Stimulated activated CD8-positive, alpha-beta memory T cell treated with anti-CD3 and anti-CD28 coated beads, Interleukin-15, amount 100 ng/mL, for 24 hours (primary cell): ENCODE measurements around the gene ZP1.
A peak's percentile ranks its signal among the peaks of the same experiment; 100 is the strongest.

Experiments
- DNase-seq: peaks from one replicate; pipeline ENCODE4 v3.0.0-alpha.2; 2020; ENCODE audit warnings: low read depth

Gene ZP1

DNA sequence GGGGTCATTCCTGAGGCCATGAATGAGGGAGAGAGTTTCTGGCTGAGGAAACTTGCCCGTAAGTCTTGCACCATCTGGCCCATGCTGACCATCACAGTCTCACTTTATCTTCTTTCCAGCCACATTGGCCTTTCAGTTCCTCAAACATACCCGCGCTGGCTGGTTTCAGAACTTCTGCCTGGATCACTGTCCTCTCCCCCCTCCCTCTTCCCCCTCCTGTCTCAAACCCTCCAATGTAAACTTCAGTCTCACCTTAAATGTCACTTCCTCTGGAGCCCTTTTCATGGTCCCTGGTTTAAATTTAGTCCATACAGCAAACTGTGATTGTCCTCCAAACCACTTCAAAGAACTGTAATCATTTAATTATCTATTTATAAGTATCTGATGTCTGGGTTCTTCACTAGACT, 42.9 kb downstream of the ZP1 start:
- no peak for DNase-seq

DNA sequence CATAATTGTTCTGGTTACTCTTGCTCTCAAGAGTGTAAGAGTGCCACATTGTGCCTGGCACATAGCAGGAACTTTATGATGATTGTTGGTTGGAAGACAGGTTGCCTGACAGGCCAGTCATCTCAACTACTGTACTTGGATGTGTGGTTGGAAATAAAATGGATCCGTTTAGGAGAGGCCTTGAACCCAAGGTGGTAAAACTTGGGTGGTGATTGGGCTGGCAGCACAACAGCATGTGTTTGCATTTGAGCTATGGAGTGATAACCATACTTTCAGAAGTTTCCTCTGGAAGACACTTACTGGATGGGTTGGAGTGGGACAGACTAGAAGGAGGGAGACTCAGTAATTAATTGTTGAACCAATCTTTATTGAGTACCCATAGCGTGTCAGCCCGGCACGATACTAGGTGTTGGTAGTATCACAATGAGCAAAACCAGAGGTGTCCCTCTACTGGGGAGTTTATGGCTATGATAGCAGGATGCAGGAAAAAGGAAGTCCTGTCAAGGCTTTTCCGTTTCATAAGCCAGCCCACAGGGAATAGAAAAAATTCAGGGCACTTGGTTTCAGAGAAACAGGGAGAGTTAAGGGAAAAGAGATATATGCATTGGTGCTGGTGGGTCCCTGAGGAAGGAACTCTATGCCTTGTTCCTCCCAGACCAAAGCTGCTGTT, 43.5 kb downstream of the ZP1 start:
- no peak for DNase-seq

DNA sequence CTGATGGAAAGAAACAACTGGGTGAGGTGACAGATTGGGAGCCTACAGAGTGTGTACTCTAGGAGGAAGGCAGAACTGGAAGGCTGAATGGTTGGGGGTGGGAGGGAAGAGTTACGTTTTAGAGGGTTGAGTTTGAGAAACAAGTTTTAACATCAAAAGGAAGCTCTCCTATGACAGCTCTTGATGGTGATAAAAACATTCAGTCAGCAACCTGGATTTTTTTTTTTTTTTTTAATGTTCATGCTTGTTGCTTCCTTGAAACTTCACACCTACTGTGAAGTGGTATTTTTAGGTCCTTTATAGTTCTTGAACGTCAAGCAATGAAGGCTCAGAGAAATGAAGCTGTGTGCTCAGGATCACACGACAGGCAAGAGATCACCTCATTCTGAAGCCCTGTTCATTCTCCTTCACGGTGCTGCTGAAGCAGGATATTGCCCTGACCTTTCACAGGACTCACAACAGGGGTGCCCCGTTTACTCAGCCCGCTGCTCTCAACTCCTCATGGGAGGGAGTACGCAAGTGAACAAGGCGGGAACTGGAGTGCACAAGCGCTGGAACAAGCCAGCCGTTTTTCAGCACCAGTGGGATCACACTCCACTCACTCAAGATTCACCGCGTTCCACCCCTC, 45.0 kb downstream of the ZP1 start:
- DNase-seq: no peak

DNA sequence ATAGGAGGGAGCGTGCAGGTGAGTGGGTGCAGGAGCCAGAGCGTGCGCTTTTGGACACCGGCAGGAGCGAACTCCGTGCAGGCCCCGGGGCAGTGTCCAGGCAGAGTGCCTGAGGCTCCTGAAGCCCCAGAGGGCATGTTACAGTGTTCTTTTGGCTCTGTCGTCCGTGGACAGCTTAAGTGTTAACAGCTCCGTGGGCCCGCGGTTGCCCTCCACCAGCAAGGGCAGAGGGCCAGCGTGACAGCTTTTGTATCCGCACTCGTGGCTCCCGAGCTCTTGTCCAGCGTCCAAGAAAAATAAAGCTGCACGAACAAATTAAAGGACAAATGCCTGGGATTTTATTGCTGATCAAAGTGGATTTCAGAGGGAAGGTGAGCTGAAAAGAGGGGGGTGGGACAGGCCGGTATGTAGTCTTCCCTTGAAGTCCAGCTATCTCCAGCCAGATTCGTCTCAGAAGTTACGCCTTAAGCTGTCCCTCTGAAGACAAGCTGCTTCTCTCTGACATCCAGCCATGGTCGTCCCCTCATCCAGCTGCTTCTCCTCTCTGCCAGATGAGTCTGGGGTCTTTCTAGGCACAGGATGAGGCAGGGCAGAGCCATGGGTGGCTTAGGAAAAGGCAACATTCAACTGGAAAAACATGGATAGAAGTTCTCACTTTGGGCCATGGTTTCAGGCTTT, 45.6 kb downstream of the ZP1 start:
- DNase-seq: no peak

DNA sequence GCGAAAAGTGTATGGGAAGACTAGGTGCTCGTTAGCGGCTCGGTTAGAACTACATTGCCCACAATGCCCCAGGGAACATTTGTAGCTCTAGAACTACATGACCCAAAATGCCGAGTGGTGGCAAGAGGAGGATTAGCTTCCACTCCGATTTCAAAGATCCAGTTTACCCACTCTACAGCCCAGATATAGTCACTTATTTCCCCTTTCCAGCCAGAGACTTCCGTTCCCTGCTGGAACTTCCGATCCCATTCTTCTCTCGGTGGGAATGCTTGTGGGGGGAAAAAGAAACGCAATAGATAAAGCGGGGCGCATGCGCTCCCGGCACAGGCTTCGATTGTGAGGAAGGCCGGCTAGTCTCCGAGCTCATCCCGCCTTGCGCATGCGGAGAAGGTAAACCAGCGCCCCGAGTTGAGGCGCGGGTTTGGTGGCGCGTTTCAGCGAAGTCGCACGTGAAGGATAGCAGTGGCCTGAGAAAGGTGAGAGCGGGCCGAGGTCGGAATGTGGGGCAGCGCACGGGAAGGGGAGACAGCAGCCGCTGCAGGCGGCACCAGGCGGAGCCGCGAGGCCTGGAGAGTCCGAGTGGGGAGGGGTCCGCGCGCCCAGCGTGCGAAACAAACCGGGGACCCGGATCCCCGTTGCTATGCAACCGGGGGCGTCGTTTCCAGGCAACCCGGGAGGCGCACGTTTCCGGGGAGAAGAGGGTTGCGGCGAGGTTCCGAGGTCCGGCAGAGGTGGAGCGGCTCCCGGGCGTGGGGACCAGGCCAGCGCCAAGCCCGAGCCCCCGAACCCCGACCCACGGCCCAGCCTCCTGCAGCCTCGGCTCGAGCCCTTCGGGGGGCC, 46.7 kb downstream of the ZP1 start, which contains the start of gene TMEM109:
Gene TMEM109 (plus strand): TSS at position 366 of the 840 bp plus-strand sequence. CDS start 5,536 bp downstream, outside the sequence.
- peak; percentile 72 for DNase-seq

DNA sequence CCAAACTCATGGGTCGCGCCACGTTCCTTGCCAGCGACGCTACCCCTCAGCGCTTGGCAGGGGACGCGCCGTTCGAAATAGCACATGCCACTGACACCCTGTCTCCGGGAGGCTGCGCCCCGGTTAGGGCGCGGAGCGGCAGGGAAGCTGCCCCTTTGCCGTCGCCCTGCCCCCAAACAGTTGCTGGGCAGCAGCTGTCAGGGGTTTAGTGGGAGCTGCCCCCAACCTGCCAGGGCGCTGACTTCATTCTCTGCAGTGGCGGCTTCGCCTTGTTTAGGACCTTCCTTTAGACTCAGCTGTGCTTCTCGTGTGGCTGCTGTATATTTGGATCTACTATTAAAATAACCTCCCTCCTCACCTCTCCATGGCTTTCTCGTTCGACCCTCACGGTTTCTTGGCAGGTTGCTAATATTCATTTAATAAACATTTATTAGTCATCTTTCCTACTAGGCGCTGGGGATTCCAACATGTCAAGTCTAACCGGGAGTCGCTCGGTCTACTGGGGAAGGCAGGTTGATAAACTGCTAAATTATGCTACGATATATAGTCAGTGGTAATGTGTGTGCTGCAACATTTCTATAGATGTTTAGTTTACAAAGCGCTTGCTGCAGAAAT, 47.4 kb downstream of the ZP1 start:
- no peak for DNase-seq

DNA sequence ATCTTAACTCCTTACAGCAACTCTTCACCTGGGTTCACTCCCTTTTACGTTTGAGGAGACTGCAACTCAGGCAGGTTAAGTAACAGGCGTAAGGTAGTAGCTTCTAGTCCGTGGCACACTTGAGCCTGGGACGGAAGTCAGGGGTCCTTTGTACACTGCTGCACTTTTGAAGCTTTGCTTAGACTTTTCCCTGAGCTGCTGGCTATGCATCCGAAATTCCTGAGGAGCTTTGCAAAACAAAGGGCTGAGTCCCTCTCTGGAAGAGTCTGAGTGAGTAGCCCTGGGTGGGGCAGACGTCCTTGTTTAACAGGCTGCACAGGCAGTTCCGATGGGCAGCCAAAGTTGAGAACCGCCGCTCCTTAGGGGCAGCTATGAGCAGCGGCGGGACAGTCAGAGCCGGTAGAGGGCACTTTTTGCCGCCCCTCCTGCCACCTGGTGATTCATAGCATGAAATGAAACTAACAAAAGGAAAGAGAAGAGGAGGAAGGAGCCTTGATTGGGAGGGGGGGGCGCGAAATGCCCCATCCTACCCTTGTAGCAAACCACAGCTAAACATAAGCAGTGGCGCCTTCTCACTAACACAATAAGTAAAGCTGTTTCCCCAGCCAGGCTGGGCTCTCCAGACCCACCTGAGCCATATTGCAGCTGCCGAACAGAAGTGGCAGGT, 48.0 kb downstream of the ZP1 start:
- DNase-seq: peak; percentile 26

DNA sequence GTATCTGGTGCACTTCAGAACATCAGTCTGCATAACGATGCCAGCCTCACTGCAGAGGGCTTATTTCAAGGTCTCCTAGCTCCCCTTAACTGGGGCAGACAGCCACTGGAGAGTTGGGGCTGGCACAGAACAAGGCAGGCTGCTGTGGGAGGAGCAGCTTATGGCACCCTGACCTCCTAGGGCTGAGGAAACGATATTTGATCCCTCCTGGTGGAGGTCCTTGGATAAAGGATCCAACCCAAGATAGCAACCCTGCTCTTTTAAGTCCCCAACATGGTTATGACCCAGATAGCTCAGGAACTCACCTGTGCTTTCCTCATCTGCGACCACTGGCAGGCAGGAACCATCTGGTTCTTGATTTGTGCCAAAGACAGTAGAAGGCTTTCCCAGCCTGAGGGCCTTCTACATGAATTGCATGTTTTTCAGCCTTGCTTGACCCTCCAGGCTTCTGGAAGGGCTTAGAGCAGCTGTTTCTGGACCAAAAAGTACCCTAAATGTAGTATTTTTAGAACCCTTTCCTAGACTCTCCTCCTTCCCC, 49.4 kb downstream of the ZP1 start:
- no peak for DNase-seq

DNA sequence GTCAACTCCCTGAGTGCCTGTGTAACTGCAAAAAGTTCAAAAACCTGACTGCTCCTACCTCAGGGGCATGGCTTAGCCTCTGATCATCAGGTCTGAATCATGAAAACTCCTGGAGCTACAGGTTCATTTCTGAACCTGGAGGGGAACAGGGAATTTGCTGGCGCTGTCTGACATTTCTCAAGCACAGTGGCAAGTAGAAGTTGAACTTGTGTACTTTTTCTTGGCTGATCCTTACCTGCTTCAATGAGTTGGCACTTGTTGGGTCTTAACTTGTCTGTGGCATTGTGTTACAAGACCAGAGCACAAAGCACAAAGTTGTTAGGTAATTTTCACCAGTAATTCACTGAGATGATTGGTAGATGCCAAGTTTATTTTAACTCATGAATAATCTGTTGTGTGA, 49.9 kb downstream of the ZP1 start:
- no peak for DNase-seq

DNA sequence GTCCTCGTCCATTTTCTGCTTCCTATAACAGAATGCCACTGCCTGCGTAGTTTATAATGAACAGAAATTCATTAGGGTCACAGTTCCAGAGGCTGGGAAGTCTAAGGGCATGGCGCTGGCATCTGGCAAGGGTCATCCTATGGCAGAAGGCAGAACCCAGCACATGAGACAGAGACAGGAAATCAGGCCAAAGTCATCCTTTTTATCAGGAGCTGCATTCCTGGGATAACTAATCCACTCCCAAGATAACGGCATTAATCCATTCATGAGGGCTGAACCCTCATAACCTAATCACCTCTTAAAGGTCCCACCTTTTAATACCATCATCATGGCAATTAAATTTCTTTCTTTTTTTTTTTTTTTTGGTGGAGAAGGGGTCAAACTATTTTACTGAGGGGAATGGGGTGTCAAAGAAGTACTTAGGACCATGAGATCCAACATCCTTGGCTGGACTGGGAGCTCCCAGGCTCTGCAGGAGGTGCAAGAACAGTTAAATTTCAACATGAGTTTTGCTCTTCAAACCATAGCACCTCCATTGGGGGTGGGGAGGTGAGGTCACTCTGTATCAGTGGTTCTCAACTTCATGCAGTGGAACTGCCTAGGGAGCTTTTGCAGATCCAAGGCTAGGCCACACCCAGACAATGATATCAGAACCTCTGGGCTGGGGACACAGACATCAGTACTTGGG, 51.1 kb downstream of the ZP1 start:
- DNase-seq: no peak

DNA sequence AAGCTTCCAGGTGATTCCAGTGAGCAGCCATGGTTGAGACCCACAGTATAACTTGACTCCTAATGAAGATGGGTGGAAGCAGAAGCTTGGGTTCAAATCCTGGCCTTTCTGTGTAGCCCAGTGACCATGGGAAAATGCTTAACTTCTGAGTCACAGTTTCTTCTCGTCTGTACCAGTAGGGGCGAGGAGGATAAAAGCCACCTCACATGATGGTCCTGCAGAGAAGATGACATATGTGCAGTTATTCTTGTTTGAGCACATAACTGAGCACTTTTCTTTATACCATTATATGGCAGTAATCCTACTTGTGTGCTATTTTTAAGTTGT, 51.6 kb downstream of the ZP1 start:
- no peak for DNase-seq

DNA sequence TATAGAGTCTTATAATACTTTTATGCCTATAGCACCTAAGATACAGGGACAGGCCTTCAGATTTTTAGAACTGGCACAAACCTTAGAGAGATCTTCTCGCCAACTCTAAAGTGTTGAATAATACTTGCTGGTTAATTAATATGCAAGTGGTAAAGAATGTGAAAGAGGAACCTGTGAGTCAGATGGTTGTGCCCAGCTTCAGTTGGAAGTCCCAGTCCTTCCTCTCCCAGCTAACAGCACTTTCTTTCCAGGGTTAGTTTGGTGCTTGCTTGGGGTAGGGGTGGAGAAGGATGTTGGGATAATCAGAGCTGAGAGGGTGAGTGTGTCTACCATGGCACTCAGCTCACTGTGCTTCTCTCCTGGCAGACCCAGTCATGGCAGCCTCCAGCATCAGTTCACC, 52.0 kb downstream of the ZP1 start:
- no peak for DNase-seq

DNA sequence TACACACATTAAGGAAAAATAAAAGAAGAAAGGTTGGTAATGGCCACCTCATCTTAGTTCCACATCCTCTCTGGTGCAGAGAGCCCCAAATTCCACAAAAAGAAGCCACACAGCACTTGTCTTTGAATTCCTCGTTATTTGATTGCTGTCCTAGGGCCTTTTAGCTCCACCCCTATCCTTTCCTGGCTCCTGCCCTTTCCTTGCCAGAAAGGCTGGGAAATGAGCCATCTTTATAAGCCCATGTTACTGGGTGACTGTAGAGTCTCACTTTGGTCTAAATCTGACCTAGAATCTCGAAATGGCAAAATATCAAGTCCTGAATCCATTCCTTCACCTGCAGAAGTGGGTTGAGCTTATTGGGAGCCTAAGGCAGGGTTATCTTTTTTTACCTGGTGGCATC, 52.6 kb downstream of the ZP1 start:
- DNase-seq: no peak

DNA sequence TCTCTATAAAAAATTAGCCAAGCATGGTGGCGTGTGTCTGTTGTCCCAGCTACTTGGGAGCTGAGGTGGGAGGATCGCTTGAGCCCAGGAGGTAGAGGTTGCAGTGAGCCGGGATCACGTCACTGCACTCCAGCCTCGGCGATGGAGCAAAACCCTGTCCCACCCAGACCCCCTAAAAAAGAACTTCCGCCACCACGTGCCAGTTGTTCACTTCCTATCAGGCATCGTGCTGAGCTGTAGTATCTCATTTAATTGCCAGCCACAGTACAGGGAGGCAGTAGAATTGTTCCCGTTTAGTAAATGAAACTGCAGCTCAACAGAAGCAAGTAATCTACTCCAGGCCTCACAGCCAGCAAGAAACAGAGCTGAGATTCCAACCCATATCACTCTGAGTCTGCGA, 53.9 kb downstream of the ZP1 start:
- no peak for DNase-seq

DNA sequence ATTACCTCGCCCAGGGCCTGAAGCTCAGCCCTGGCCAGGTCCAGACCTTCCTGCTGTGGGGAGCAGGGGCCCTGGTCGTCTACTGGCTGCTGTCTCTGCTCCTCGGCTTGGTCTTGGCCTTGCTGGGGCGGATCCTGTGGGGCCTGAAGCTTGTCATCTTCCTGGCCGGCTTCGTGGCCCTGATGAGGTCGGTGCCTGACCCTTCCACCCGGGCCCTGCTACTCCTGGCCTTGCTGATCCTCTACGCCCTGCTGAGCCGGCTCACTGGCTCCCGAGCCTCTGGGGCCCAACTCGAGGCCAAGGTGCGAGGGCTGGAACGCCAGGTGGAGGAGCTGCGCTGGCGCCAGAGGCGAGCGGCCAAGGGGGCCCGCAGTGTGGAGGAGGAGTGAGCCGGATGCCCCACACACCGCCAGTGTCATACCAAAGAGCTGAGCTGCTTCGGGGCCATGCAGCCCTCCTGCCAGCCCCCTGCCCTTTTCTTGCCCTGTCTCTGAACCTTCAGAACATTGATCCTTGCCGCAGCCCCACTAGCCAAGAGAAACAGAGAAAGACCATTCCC, 54.5 kb downstream of the ZP1 start:
- DNase-seq: no peak

DNA sequence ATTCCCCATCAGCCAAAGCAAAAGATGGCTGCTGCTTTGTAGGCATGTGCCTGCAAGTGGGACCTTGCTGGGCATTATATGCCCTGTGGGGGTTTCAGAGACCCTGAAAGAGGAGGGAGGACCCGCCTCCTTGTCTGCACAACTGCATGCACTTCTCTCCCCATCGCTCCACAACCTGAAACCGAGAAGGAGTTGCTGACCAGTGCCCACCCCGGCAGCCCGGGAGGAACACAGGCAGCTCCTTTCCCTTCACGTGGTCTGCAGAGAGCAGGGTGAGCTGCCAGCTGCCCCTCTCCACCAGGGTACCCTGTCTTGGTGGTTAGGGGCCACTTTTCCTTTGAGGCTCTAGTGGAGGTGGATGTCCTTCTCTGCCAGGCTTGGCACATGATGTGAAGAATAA, 55.6 kb downstream of the ZP1 start:
- DNase-seq: no peak

DNA sequence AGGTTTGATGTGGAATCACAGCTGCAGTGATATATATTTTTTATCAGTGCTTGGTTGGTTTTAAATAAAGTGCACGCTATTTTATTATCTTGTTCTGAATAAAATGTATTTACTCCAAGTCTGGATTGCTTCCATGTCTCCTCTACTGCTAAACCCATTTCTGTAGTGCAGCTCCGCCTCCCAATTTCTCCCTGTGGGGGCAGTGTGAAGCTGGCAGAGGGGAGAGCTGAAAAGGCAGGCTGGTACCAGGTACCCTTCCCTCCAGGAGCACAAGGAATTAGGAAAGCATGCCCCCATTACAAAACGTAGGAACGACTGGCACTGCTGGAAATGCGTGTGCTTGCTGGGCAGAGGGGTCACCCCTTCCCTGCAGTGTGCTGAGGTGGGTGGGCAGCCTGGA, 56.0 kb downstream of the ZP1 start:
- no peak for DNase-seq

DNA sequence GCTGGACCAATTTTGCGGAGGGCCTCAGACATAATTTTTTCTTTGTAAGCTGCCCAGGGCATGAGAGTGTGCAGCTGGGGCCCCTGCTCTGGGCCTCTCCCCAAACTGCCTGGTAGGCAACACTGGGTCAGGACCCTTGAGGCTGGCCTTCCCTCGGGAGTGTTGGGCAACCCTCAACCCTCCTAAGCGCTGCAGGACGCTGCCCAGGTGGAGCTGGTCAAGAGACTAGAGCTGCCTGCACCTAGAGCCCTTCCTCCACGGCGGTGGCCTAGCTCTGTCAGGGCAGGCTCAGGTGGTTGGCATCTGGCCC, 56.4 kb downstream of the ZP1 start:
- DNase-seq: no peak

DNA sequence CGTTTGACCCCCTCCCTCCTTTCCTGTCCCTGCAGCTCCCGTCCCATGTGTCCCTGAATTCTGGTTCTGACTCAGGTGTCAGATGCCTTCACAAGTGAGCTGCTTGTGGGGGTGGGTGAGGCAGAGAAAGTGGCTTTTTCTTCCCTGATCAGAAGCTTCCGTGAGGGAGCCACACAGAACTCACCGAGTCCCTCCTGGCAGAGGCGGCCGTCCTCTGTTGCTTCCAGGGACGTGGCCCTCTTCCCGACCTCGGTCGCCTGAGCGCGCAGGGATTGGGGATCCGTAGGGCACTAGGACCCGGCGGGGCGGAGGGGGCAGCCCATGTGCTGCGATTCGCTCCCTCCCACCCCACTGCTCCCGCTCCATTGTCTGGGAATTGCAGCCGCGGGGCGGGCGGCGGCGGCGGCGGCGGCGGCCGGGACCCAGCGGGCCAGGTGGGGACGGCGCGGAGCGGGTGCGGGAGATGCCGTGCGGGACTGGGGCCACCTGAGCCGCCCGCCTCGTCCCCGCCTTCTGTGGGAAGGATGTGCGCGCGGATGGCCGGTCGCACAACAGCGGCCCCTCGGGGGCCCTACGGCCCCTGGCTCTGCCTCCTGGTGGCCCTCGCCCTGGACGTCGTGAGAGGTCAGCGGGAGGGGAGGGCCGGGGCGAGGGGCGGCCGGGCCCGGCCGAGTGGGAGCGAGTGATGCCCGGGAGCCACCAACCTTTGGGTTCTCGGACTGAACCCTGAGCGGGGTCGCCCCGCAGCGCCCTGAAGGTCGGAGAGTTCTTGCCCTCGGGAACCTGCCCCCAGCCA, 57.0 kb downstream of the ZP1 start, which contains the start of gene TMEM132A:
Gene TMEM132A (plus strand): TSS at position 351 of the 796 bp plus-strand sequence. CDS start 174 bp downstream, at position 525.
- DNase-seq: no peak
